HAP-1 (cell line): Measurements from ENCODE around the gene KLF9.

Experiments
- DNase-seq, 2 experiments: peaks; one replicate each; pipeline ENCODE4 v3.0.0-alpha.2; 2016 to 2020; ENCODE audit warnings: low spot score in 2 of 2
- H3K27me3 ChIP-seq: fragments of 250-450 bp; sonication (Bioruptor Pico); 2 replicates; pipeline ENCODE4 v1.5.1; 2020; ENCODE audit warnings: low read depth, mild to moderate bottlenecking, moderate library complexity
- H3K36me3 ChIP-seq: fragments of 250-450 bp; sonication (Bioruptor Pico); replicated peaks from 2 replicates; pipeline ENCODE4 v1.5.1; 2020; ENCODE audit warnings: mild to moderate bottlenecking
- H3K4me1 ChIP-seq: fragments of 250-450 bp; sonication (Bioruptor Pico); 2 replicates; pipeline ENCODE4 v1.5.1; 2020; ENCODE audit warnings: mild to moderate bottlenecking
- H3K4me3 ChIP-seq: fragments of 250-450 bp; sonication (Bioruptor Pico); 2 replicates; pipeline ENCODE4 v1.5.1; 2020; ENCODE audit warnings: mild to moderate bottlenecking, moderate library complexity
- H3K9me3 ChIP-seq: fragments of 250-450 bp; sonication (Bioruptor Pico); 2 replicates; pipeline ENCODE4 v1.5.1; 2020; ENCODE audit warnings: mild to moderate bottlenecking, moderate library complexity
- in situ Hi-C: fragments of 300-500 bp; cut with MboI; formaldehyde crosslinking; loops from 3 replicates; pipeline ENCODE4 v1.14.3; 2020; ENCODE audit warnings: low sequenced_read_pairs, inconsistent platforms, mixed read lengths

The KLF9 gene

DNA sequence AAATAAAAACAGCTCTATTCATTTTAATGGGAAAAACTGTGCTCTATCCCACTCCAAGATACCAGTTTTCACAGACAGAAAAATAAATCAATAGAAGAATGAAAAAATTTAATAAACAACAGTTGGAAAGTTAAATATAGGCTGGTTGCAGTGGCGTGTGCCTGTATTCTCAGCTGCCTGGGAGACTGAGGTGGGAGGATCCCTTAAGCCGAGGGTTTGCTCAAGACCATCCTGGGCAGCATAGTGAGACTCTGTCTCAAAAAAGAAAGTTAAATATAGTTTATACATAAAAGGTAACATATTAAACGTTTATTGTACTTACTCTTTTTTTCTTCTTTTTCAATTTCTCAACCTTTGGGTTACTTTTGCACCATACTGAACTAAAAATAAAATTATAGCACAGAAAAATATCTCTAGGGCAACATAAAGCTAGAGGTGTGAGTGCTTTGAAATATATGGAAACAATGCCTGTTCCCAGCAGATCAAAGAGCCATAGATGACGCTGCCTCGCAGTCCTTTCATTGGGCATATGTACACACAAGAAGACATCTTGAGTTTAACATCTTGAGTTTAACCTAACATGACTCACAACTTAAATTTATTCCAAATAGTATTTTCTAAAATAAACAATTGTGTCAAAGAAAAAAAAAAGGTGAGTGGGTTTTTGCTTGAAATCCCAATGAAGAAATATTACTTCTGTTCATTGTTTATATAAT, 25.7 kb upstream of the KLF9 start:
- H3K36me3 ChIP-seq: no peaks in the 10 kb centered on the region
- no peak overlapping the region for H3K4me3 ChIP-seq
- H3K27me3 ChIP-seq: no peaks in the 10 kb centered on the region
- DNase-seq: no peak
- in situ Hi-C loops: no loop called here
- H3K4me1 ChIP-seq: no peaks in the 10 kb centered on the region; the same call in 1 of the 2 replicates
- no peaks in the 10 kb centered on the region for H3K9me3 ChIP-seq

- H3K36me3 ChIP-seq: no peaks in the 10 kb centered on the region
- H3K4me3 ChIP-seq: no peak overlapping the region
- no peaks in the 10 kb centered on the region for H3K27me3 ChIP-seq
- no peaks in the 10 kb centered on the region; the same call in 1 of the 2 replicates for H3K4me1 ChIP-seq
- in situ Hi-C loops: no loop called here
- DNase-seq: peak in 1 of 2 experiments; percentile 9
- no peaks in the 10 kb centered on the region for H3K9me3 ChIP-seq
These were observed 24.0 kb upstream of the KLF9 start for GRCh38 chr9:70438341-70438928.

DNA sequence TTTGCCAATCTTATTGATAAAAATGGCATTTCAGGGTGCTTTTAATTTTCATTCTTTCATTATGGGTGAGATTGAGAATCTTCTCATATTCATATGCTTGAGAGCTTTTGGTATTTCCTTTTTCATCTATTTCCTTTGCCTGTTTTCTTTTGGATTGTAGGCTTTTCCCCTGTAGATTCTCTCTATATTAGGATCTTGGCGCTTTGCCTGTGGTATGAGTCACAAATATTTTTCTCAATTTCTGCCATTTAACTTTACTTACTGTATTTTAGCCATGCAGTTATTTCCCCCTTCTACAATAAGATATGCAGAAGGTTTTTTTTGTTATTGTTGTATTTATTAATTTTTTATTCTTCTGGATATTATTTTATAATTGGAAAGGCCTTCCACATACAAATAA, 21.5 kb upstream of the KLF9 start:
- Histone ChIP-seq H3K4me3 (no peak overlapping the region), H3K9me3 (no peaks in the 10 kb centered on the region; the same call in 1 of the 2 replicates), H3K36me3 (no peaks in the 10 kb centered on the region), H3K27me3 (no peaks in the 10 kb centered on the region), H3K4me1 (no peaks in the 10 kb centered on the region; the same call in 1 of the 2 replicates)
- no peak for DNase-seq
- in situ Hi-C loops: no loop called here

GRCh38 chr9:70429899-70430298, 15.4 kb upstream of the KLF9 start:
- no peaks in the 10 kb centered on the region; the same call in 1 of the 2 replicates for H3K9me3 ChIP-seq
- no peaks in the 10 kb centered on the region for H3K27me3 ChIP-seq
- in situ Hi-C loops: no loop called here
- no peaks in the 10 kb centered on the region for H3K36me3 ChIP-seq
- DNase-seq: no peak
- no peaks in the 10 kb centered on the region for H3K4me1 ChIP-seq
- no peak overlapping the region for H3K4me3 ChIP-seq

DNA sequence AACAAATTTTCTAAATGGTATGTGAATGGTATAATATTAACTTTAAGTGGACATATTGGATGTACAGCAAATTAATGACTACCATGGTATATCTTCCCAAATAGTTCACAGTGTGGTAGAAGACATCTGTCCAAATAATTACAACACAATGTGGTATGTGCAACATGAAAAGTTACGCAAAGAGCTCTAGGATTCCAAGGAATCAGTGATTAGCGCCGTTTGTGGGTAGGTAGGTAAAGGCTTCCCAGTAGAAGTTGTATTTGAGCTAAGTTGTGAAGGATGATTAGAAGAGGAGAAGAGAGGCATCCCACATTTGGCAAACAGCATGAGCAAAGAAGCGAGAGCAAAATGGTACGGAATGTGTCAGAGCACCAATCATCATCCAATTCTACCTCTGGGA, 14.3 kb upstream of the KLF9 start:
- in situ Hi-C loops: no loop called here
- no peaks in the 10 kb centered on the region for H3K4me1 ChIP-seq
- H3K9me3 ChIP-seq: no peaks in the 10 kb centered on the region; the same call in 1 of the 2 replicates
- H3K27me3 ChIP-seq: no peaks in the 10 kb centered on the region
- H3K36me3 ChIP-seq: no peaks in the 10 kb centered on the region
- H3K4me3 ChIP-seq: no peak overlapping the region
- DNase-seq: no peak

DNA sequence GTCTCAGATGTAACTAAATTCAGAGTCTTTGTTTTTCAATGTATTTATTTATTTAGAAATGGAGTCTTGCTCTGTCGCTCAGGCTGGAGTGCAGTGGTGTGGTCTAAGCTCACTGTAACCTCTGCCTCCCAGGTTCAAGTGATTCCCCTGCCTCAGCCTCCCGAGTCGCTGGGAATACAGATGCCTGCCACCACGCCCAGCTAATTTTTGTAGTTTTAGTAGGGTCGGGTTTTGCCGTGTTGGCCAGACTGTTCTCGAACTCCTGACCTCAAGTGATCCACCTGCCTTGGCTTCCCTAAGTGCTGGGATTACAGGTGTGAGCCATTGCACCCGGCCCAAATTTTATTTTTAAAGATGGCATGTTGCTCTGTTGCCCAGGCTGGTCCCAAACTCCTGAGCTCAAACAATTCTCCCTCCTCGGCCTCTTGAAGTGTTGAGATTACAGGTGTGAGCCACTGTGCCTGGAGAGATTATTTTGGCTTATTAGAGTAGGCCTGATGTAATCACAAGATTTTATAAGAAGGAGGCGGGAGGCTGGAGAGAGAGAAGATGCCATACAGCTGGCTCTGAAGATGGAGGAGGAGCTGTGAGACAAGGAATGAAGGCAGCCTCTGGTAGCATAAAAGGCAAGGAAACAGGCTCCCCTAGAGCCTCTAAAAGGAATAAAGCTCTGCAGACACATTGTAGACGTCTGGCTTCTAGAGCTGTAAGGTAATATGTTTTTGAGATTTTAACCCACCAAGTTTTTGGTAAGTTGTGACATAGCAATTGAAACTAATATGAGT, 12.9 kb upstream of the KLF9 start:
- Histone ChIP-seq H3K4me1 (no peaks in the 10 kb centered on the region), H3K36me3 (no peaks in the 10 kb centered on the region), H3K4me3 (no peak overlapping the region), H3K27me3 (no peaks in the 10 kb centered on the region), H3K9me3 (no peaks in the 10 kb centered on the region; the same call in 1 of the 2 replicates)
- in situ Hi-C loops: no loop called here
- DNase-seq: no peak

DNA sequence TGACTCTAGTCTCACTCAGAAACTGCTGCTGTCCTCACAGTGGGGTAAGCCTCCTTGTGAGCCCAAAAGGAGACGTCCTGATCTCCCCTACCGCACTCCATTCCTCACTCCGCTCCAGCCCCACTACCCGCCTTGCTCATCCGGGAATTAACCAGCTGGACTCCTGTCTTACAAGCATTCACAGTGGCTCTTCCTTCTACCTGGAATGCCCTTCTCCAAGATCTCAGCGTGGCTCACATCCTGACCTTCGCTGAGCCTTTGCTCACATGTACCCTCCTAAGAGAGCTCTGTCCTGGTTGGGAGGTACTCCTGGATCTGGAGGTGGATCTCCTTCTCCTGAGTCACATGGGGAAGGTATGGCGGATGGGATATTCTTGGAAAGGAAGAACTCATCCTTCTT, 10.7 kb upstream of the KLF9 start:
- Histone ChIP-seq H3K4me3 (no peak overlapping the region), H3K4me1 (peaks cover 14% of the 10 kb centered on the region), H3K36me3 (no peaks in the 10 kb centered on the region), H3K9me3 (no peaks in the 10 kb centered on the region), H3K27me3 (no peaks in the 10 kb centered on the region)
- DNase-seq: no peak
- in situ Hi-C loops: no loop called here

GRCh38 chr9:70422371-70423043, 8.1 kb upstream of the KLF9 start:
- no peaks in the 10 kb centered on the region for H3K36me3 ChIP-seq
- H3K9me3 ChIP-seq: no peaks in the 10 kb centered on the region
- no peak overlapping the region for H3K4me3 ChIP-seq
- H3K27me3 ChIP-seq: no peaks in the 10 kb centered on the region
- H3K4me1 ChIP-seq: peaks cover 29% of the 10 kb centered on the region
- in situ Hi-C loops: no loop called here
- DNase-seq: no peak

DNA sequence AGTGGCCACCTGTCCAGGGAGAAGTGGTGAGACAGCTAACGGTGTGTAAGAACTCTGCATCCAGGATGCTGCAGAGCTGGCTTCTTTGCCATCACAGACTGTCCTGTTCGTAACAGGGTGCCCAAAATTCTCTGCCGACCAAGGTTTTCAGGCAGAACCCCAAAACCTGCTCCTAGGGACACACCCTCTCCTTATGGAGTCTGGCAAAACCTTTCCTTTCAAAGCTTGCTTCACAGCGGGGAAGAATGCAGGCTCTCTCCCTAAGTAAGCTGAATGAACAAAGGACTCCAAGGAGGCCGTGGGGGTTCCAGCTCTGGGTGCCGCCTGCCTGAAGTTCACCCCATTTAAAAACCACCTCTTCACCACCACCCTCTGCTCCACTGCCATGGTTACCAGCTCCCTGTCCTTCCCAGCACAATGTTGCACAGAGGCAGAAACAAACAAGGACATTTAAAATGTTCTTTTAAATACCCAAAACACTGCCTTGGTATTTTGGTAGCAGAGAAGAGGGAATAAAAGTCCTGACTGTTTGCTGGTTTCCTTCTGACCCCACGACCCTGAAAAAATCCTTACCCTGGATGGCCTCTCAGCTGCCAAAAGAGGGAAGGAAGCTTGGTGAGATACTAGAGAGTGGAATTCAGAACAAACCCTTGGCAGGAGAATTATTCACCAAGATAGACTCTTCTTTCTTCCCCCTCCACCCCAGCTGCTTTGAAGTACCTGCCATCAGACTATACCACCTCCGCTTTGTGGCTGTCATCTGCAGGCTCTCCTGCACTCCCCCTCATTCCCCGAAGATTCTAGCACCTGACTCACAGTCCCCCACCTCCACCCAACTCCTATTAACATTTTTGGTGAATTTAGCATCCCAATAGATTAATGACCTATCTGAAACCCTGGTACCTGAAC, 7.1 kb upstream of the KLF9 start:
- Histone ChIP-seq H3K9me3 (no peaks in the 10 kb centered on the region), H3K36me3 (no peaks in the 10 kb centered on the region), H3K4me1 (peaks cover 29% of the 10 kb centered on the region), H3K27me3 (no peaks in the 10 kb centered on the region), H3K4me3 (peak overlapping the region; percentile 53)
- peak; percentile 35 to 47 for DNase-seq
- in situ Hi-C loops: no loop called here

DNA sequence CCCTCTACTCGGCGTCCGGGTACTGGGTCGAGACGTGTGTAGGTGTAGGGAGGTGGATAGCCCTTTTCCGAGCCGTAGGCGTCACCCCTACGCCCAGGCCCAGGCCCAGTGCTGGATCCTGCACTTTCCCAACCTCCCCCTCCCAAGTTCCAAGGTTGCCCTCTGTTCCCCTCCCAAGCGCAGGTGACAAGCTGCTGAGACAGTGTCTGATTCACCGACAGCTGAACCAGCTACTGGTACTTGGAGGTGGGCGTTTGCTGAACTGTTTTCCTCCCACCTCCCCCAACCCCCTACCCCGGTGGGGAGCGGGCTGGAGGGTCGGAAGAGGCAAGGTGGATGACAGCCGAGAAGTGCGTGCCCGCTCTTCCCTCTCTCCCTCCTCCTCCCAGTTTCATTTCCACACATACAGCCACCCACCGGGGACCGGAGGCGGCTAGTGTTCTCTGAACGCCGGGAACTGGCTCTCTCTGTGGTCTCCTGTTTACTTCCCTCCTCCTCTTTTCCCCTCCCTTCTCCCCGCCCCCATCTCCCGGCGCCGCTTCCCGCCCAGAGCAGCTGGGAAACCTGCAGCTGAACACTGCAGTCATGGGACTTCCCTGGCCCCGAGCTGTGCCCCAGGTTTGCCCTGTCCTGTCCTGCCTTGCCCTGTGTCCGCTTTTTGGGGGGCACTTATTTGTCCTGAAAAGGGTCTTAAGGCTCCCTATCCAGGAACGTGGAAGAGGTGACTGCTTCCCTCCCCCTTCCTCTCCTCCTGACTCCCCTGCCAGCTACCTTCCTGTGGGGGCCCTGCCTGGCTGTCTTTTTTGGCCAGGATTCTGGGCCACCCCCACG, 6.2 kb upstream of the KLF9 start:
- DNase-seq: peak; percentile 82 to 95
- H3K9me3 ChIP-seq: no peaks in the 10 kb centered on the region
- no peaks in the 10 kb centered on the region for H3K36me3 ChIP-seq
- H3K4me1 ChIP-seq: peaks cover 29% of the 10 kb centered on the region
- peak overlapping the region; percentile 53 for H3K4me3 ChIP-seq
- in situ Hi-C loops: no loop called here
- no peaks in the 10 kb centered on the region for H3K27me3 ChIP-seq

- Histone ChIP-seq H3K9me3 (no peaks in the 10 kb centered on the region), H3K4me3 (peak overlapping the region; percentile 53), H3K36me3 (no peaks in the 10 kb centered on the region), H3K27me3 (no peaks in the 10 kb centered on the region), H3K4me1 (peaks cover 30% of the 10 kb centered on the region)
- in situ Hi-C loops: loop anchor here (10.0 kb wide), 1 partner anchor 195 kb away; no protein-coding TSS in a partner anchor
- peak; percentile 92 to 95 for DNase-seq
These were observed 5.3 kb upstream of the KLF9 start for GRCh38 chr9:70419556-70420440.
